T47D (cell line): Measurements from ENCODE around the gene KCNQ1.

Source experiments
- DNase-seq, 2 experiments: peaks; one replicate each; pipeline versions ENCODE4 v3.0.0 to v3.0.0-alpha.2; 2011 to 2012; ENCODE audit warnings: low read depth in 1 of 2, low spot score in 1 of 2
- JUND ChIP-seq: IDR thresholded peaks from 2 replicates; pipeline ENCODE4 v1.6.1; 2012; ENCODE audit warnings: low read depth
- in situ Hi-C: cut with HindIII; loops from 2 replicates; pipeline ENCODE4 v1.10.0; 2016; ENCODE audit warnings: low sequenced_read_pairs, low pct_unique_long_range_greater_than_20kb

Gene KCNQ1

GRCh38 chr11:2536440-2536989, 91.7 kb downstream of the KCNQ1 start:
- TF ChIP-seq JUND, result no peak
- DNase-seq, result no peak
- in situ Hi-C loops, result no loop called here

GRCh38 chr11:2537010-2537705, 92.3 kb downstream of the KCNQ1 start:
- no peak for TF ChIP-seq JUND
- DNase-seq, result no peak
- in situ Hi-C loops, result no loop called here

DNA sequence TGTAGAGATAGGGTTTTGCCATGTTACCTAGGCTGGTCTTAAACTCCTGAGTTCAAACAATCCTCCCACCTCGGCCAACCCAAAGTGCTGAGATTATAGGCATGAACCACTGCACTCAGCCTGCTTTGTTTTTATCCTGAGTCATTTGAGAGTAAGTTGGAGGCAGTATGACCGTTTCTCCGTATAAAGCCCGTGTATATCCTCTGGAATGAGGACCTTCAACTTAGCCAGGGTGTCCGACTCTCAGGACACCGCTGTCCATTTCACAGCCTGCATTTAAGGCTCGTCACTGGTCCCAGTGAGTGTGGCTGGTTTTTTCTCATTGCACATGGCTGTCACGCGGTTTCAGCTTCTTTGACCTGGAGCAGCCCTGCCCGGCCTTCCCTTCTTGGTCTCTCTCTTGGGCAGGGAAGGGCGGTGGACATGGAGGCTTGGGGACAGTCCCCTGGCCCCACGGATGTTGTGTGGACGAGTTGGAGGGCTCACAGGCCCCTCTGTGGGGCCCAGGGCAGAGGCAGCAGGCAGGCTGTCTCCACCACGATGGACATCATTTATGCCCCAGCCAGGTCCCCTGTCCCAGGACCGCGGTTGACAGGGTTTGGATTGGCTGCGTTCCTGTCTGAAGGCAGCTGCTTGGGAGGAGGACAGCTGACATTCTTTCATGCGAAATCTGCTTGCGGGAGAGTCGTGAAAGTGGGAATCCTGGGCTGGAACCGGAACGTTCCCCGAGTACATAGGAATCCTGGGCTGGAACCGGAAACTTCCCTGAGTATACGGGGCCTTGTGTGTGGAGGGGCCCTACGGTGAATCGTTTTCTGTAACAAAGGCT, 93.3 kb downstream of the KCNQ1 start:
- TF ChIP-seq JUND, result no peak
- in situ Hi-C loops, result no loop called here

GRCh38 chr11:2538951-2539350, 94.1 kb downstream of the KCNQ1 start:
- DNase-seq, result no peak
- TF ChIP-seq JUND, result no peak
- in situ Hi-C loops, result no loop called here

More for the DNA sequence above, 93.3 kb downstream of the KCNQ1 start:
- no peak for DNase-seq

DNA sequence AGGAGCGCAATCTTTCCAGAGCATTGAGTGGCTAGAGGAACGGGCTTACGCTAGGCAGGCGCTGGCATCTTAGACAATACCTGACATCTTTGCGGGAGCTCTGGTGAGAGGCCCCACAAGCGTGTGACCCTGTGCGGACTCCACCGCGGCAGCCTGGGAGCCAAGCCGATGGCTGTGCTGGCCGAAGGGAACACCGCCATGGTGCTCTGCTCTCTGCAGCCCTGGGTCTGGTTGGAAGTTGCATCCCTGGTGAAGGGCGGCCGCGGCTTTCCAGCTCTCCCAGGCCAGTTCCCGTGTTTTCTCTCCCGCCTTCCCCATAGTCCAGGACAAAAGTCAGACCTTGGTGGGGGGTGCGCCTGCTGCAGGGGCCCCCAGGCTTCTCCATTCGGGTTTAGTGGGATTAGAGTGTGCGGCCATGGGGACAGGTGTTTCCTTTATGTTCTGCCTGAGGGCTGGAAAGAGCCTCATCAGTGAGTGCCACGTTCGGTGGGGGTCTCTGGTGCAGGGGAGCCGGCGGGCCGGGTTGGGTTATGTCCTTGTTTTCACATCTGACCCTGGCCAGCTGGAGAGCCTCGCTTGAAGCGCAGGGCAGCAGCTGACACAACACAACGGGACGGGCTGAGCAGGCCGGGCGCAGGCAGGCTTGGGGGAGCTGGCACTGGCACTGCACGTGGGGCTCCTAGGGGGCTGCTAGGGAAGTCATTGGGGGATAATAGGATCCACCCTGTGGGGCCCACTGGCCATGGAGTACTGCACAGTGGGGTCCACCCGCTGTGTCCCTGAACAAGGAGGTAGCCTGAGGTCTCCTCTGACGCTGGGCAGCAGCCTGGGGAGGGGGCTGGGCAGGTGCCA, 94.8 kb downstream of the KCNQ1 start:
- DNase-seq, result no peak
- in situ Hi-C loops, result no loop called here

GRCh38 chr11:2540223-2540991, 95.6 kb downstream of the KCNQ1 start:
- in situ Hi-C loops, result no loop called here
- DNase-seq, result no peak
- TF ChIP-seq JUND, result no peak

More for the DNA sequence above, 94.8 kb downstream of the KCNQ1 start:
- no peak for TF ChIP-seq JUND

GRCh38 chr11:2540992-2541680, 96.3 kb downstream of the KCNQ1 start:
- no peak for DNase-seq
- in situ Hi-C loops, result no loop called here
- no peak for TF ChIP-seq JUND

GRCh38 chr11:2541881-2542361, 97.1 kb downstream of the KCNQ1 start:
- TF ChIP-seq JUND, result no peak
- in situ Hi-C loops, result no loop called here
- no peak for DNase-seq

DNA sequence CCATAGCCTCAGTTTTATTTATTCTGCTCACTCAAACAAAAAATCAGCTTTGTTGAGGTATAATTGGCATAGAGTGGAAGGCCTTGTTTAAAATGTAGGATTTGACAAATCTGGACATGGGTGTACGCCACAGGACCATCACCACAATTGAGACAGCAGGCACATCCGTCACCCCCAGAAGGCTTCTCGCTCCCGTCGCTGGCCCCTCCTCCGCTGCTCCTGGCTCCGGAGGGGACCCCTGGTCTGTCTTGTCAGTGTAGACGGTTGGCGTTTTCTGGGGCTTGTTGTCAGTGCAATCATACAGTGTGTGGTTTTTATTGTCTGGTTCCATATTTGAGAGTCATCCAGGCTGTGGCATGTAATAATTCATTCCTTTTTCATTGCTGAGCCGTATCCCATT, 97.6 kb downstream of the KCNQ1 start:
- TF ChIP-seq JUND, result no peak
- no peak for DNase-seq
- in situ Hi-C loops, result no loop called here

DNA sequence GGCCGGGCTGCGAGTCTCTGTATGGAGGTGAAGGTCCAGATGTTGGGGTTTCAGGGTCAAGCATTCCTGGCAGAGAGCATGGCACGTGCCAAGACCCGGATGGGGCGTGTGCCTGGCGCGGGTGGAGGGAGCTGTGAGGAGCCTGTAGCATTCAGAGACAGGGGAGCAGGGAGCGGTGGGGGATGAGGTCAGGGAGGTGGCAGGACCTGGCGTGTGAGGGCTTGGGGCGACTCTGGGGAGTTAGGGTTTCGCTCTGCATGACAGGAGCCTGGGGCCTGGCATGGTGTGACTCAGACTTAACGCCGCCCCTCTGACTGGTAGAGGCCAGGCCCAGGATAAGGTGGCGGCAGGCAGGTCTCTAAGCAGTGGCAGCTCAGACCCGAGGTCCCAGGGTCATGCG, 103.0 kb downstream of the KCNQ1 start:
- TF ChIP-seq JUND, result no peak
- in situ Hi-C loops, result no loop called here

GRCh38 chr11:2548596-2548995, 103.8 kb downstream of the KCNQ1 start:
- no peak for TF ChIP-seq JUND
- DNase-seq, result no peak
- in situ Hi-C loops, result no loop called here

More for the DNA sequence above, 103.0 kb downstream of the KCNQ1 start:
- no peak for DNase-seq
